Tibial artery (tissue), 4 donors: Measurements from ENCODE around the gene CTIF.

Experiments used
- DNase-seq, 2 donors: peaks; one replicate each; pipeline ENCODE4 v3.0.0-alpha.2; 2019
- H3K27ac ChIP-seq, 2 donors: fragments of 200-600 bp; sonication (generic) in 1 of 2; 1 replicate in 1 of 2; 2 replicates in 1 of 2; pipeline ENCODE4 v1.5.1; 2018 to 2019; ENCODE audit warnings: mild to moderate bottlenecking in 1 of 2
- H3K27me3 ChIP-seq, 2 donors: fragments of 200-600 bp; sonication (generic) in 1 of 2; one replicate each; pipeline versions ENCODE4 v1.5.1 to v1.6.0; 2016 to 2019
- H3K36me3 ChIP-seq, 3 donors: fragments of 200-600 bp; sonication (generic) in 2 of 3; one replicate each; pipeline ENCODE4 v1.5.1; 2016 to 2019; ENCODE audit warnings: mild to moderate bottlenecking in 2 of 3
- H3K4me1 ChIP-seq, 4 donors: fragments of 200-600 bp; sonication (generic) in 2 of 4; 1 replicate in 3 of 4; 2 replicates in 1 of 4; pipeline ENCODE4 v1.5.1; 2016 to 2019
- H3K4me3 ChIP-seq, 2 donors: fragments of 200-600 bp; sonication (generic) in 1 of 2; 1 replicate in 1 of 2; 2 replicates in 1 of 2; pipeline ENCODE4 v1.5.1; 2018 to 2019; ENCODE audit warnings: mild to moderate bottlenecking in 2 of 2
- H3K9me3 ChIP-seq, 3 donors: fragments of 200-600 bp; sonication (generic) in 1 of 3; one replicate each; pipeline ENCODE4 v1.5.1; 2016 to 2019
- CTCF ChIP-seq, 2 experiments: fragments of 200-600 bp in 1 of 2; fragments of 450-650 bp in 1 of 2; IDR thresholded peaks; one replicate each; pipeline ENCODE4 v1.5.1; 2017 to 2019; ENCODE audit warnings: antibody characterized with exemption in 2 of 2, mild to moderate bottlenecking in 1 of 2, moderate library complexity in 1 of 2
- intact Hi-C: fragments of 100-400 bp; cut with DNase I; formaldehyde crosslinking; loops from one replicate; pipeline ENCODE4 v1.15.0; 2023; ENCODE audit warnings: low total_unique reads

The CTIF gene

DNA sequence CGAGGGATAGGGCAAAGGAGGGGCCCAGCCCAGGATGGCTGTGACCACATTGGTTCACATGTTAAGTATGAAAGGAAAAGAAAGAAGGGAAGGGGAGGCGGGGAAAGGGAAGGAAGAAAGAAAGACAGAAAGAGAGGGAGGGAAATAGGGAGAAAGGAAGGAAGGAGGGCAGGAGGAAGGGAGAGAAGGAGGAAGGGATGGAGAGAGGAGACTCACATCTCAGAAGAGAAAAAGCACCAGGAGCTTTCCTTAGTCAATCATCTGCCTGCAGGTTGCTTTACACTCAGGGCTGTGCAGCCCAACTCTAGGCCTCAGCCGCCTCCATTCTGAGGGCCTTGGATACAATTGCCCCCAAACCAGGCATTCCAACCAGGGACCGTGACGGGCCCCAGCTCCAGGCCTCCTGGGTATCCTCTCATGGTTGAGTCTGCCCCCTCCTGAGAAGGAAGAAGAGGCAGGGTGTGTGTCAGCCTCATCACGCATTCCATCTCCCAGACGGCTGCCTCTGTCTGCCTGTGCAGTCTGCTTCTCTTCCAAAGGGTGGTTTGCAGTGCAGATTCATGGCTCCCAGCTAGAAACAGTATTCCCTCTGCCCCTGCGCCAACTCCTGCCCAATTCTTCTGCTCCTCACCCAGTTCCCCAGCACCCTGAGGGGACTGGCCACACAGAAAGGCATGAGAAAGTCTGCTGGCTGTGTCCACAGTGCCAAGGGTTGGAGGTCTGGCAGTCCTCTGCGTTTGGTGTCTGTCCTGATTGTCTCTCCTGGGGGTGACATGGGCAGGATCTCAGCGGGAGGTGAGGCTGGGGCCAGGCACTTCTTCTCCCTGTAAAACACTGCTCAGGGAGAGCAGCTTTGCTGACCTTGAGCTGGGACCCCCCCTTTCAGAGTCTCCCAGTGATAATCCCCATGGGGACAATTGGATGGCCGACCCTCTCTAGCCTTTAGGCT is 248.6 kb downstream of the CTIF start:
- Histone ChIP-seq H3K9me3 (no peaks in the 10 kb centered on the region), H3K27me3 (no peaks in the 10 kb centered on the region), H3K36me3 (no peaks in the 10 kb centered on the region), H3K4me1 (peaks cover 0 to 95% (median 70%) of the 10 kb centered on the region in 4 donors), H3K4me3 (no peak overlapping the region), H3K27ac (peak overlapping the region; percentile 92 to 94)
- TF ChIP-seq CTCF (IDR thresholded peaks at IDR 0.05): no peak
- intact Hi-C loops: no loop called here
- peak; percentile 16 to 53 for DNase-seq

DNA sequence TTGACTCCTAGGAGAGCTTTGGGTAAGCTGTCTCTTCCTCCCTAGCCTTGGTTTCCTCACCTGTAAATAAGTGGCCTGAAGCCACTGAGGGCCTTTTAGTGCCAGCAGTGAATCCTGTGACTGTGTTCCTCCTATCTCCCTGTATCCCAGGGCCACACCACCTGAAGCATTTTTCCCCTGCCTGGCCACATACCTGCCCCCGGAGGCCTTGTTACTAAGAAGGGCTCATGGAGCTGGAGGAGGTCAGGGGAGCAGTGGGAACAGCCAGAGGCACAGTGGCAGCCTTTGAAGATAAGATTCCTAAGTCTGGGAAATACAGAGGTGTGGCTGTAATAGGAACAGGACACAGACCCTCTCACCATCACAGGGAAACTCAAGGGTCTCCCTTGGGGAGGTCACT is 249.5 kb downstream of the CTIF start:
- DNase-seq: peak; percentile 6 to 49
- Histone ChIP-seq H3K4me1 (peaks cover 0 to 86% (median 61%) of the 10 kb centered on the region in 4 donors), H3K27me3 (no peaks in the 10 kb centered on the region), H3K27ac (peak overlapping the region; percentile 92 to 94), H3K4me3 (no peak overlapping the region), H3K9me3 (no peaks in the 10 kb centered on the region), H3K36me3 (no peaks in the 10 kb centered on the region)
- intact Hi-C loops: no loop called here
- no peak for TF ChIP-seq CTCF (IDR thresholded peaks at IDR 0.05)

- intact Hi-C loops: no loop called here
- Histone ChIP-seq H3K27me3 (no peaks in the 10 kb centered on the region), H3K36me3 (peaks cover 0 to 4% (median 0%) of the 10 kb centered on the region in 3 donors), H3K27ac (peak overlapping the region; percentile 92 to 94), H3K9me3 (no peaks in the 10 kb centered on the region), H3K4me3 (no peak overlapping the region), H3K4me1 (peaks cover 0 to 84% (median 53%) of the 10 kb centered on the region in 4 donors)
- TF ChIP-seq CTCF (IDR thresholded peaks at IDR 0.05): no peak
- DNase-seq: no peak
These were observed 250.5 kb downstream of the CTIF start for GRCh38 chr18:48789259-48789812.

DNA sequence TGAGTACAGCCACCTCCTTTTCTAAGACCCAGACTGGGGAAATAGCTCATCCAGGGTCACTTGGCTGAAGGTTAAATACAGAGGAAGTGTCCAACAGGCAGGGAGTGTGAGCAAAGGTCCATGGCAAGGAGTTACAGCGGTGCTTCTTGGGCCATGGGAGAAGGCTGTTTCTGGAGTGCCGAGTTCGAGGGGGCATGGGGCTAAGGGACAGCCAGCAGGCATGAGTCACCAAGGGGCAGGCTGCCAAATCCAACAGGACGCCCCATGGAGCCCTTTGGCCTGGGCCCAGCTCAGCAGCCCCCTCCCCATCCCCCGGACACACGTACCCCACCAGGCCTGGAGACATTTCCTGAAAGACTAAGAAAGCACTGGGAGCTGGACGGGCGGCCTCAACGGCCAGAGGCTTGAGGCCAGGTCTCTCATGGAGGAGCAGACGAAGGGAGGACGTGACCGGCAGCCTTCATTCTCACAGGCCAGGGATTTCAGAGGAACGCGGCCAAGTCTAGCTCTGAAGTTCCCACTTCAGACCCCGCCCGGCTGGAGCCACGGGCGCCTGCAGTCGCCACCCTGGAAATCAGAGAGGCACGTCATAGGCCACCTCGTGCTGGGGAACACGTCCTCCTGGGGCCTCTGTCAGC is 251.5 kb downstream of the CTIF start:
- H3K27me3 ChIP-seq: no peaks in the 10 kb centered on the region
- peak overlapping the region; percentile 92 to 94 for H3K27ac ChIP-seq
- H3K4me3 ChIP-seq: no peak overlapping the region
- H3K36me3 ChIP-seq: peaks cover 0 to 4% (median 0%) of the 10 kb centered on the region in 3 donors
- peaks cover 0 to 76% (median 48%) of the 10 kb centered on the region in 4 donors for H3K4me1 ChIP-seq
- peak; percentile 92 to 98 for DNase-seq
- H3K9me3 ChIP-seq: no peaks in the 10 kb centered on the region
- intact Hi-C loops: no loop called here
- peak in 1 of 2 experiments; percentile 6 for TF ChIP-seq CTCF (IDR thresholded peaks at IDR 0.05)

- TF ChIP-seq CTCF (IDR thresholded peaks at IDR 0.05): no peak
- peak; percentile 15 to 62 for DNase-seq
- Histone ChIP-seq H3K36me3 (peaks cover 0 to 7% (median 0%) of the 10 kb centered on the region in 3 donors), H3K27ac (peak overlapping the region; percentile 92 to 94), H3K9me3 (no peaks in the 10 kb centered on the region), H3K4me3 (no peak overlapping the region), H3K4me1 (peaks cover 0 to 69% (median 45%) of the 10 kb centered on the region in 4 donors), H3K27me3 (no peaks in the 10 kb centered on the region)
- intact Hi-C loops: no loop called here
These were observed 252.2 kb downstream of the CTIF start for GRCh38 chr18:48790869-48791635.
